K562 (cell line): ENCODE data around the gene UBE2N. TPM values are rescaled to one million over a fixed set of nuclear protein-coding genes. Genes with fewer than 3 reads are reported as not detected.
A peak's percentile ranks its signal among the peaks of the same experiment; 100 is the strongest.

ENCODE experiments used
- ATF7 ChIP-seq: fragments of 450-650 bp; IDR thresholded peaks from 2 replicates; pipeline ENCODE4 v1.7.1; 2014; ENCODE audit warnings: mild to moderate bottlenecking, moderate library complexity
- BACH1 ChIP-seq: fragments of 200-800 bp; sonication (Bioruptor generic); IDR thresholded peaks from 2 replicates; pipeline ENCODE4 v1.6.1; 2016; ENCODE audit warnings: missing genetic modification characterization, missing compliant biosample characterization
- DNMT1 ChIP-seq: fragments of 450-650 bp; IDR thresholded peaks from 2 replicates; pipeline ENCODE4 v1.6.1; 2016; ENCODE audit warnings: antibody characterized with exemption, mild to moderate bottlenecking
- DPF2 ChIP-seq: fragments of 450-650 bp; IDR thresholded peaks from 2 replicates; pipeline ENCODE4 v1.6.1; 2016
- E2F3 ChIP-seq: fragments of 250-450 bp; sonication (Bioruptor Pico); IDR thresholded peaks from 2 replicates; pipeline ENCODE4 v1.4.0; 2020; ENCODE audit warnings: mild to moderate bottlenecking
- MAFK ChIP-seq: IDR thresholded peaks from 2 replicates; pipeline ENCODE4 v1.6.1; 2011; ENCODE audit warnings: low read length, improper control_type of control experiment
- MITF ChIP-seq: IDR thresholded peaks from 2 replicates; pipeline ENCODE4 v1.6.1; 2014; ENCODE audit warnings: antibody characterized with exemption
- TBL1XR1 ChIP-seq, 2 experiments: IDR thresholded peaks; 2 replicates each; pipeline ENCODE4 v1.6.1; 2012; ENCODE audit warnings: improper control_type of control experiment in 2 of 2, low read length in 2 of 2, mild to moderate bottlenecking in 1 of 2
- TCF3 ChIP-seq: sonication (generic); formaldehyde crosslinking; IDR thresholded peaks from 2 replicates; pipeline ENCODE4 v1.4.0; 2020; ENCODE audit warnings: mild to moderate bottlenecking, missing genetic modification reagents
- TCF7 ChIP-seq: sonication (generic); IDR thresholded peaks from 2 replicates; pipeline ENCODE4 v1.6.1; 2016; ENCODE audit warnings: antibody characterized with exemption, borderline replicate concordance
- polyA plus RNA-seq, 8 experiments: library from polyadenylated mRNA; depleted of rRNA in 4 of 8; stranded (reverse) in 5 of 8; unstranded in 3 of 8; fragments of >200 nt; fragmentation: Nextera tagmentation in 2 of 8; fragmentation: Illumina TruSeq in 1 of 8; extraction: Ambion mirVana in 2 of 8; extraction: Trizol in 1 of 8; gene quantifications; 2 replicates each; pipeline versions ENCODE4 v1.2.1 to v1.2.3, GENCODE V29; 2011 to 2014; ENCODE audit warnings: inconsistent platforms in 1 of 8, missing spikeins in 1 of 8
- total RNA-seq, 7 experiments: library from RNA; depleted of rRNA in 6 of 7; stranded (reverse); fragments of >200 nt in 6 of 7; fragmentation: Illumina TruSeq in 2 of 7; extraction: Trizol in 2 of 7; gene quantifications; 2 replicates each; pipeline versions ENCODE4 v1.2.1 to v1.2.3, GENCODE V29; 2011 to 2021; ENCODE audit warnings: low replicate concordance in 1 of 7
- TF ChIP-seq, protein P1 (sequence below): sonication (generic); formaldehyde crosslinking; IDR thresholded peaks from 2 replicates; pipeline ENCODE4 v1.8.1; 2023; ENCODE audit warnings: missing genetic modification reagents, mild to moderate bottlenecking, borderline replicate concordance
- TF ChIP-seq, protein P2 (sequence below): fragments of 250-450 bp; sonication (Bioruptor Pico); IDR thresholded peaks from 2 replicates; pipeline ENCODE4 v1.4.0; 2020; ENCODE audit warnings: mild to moderate bottlenecking, moderate library complexity, borderline replicate concordance
- TF ChIP-seq, protein P3 (sequence below): fragments of 450-650 bp; formaldehyde crosslinking; IDR thresholded peaks from 2 replicates; pipeline ENCODE4 v1.4.0; 2022; ENCODE audit warnings: missing genetic modification characterization
- TF ChIP-seq, protein P4 (sequence below): fragments of 450-650 bp; IDR thresholded peaks from 2 replicates; pipeline ENCODE4 v1.6.1; 2016; ENCODE audit warnings: mild to moderate bottlenecking

Gene UBE2N
- total and polyA plus RNA-seq, 9 of the 15 experiments (the other 6 are each of a cell fraction or from before 2014, with no cell fraction given): 189 to 826 (median 260) TPM

GRCh38 chr12:93427779-93428564, 13.8 kb downstream of the UBE2N start (continued):
- TF ChIP-seq, protein P1, sequence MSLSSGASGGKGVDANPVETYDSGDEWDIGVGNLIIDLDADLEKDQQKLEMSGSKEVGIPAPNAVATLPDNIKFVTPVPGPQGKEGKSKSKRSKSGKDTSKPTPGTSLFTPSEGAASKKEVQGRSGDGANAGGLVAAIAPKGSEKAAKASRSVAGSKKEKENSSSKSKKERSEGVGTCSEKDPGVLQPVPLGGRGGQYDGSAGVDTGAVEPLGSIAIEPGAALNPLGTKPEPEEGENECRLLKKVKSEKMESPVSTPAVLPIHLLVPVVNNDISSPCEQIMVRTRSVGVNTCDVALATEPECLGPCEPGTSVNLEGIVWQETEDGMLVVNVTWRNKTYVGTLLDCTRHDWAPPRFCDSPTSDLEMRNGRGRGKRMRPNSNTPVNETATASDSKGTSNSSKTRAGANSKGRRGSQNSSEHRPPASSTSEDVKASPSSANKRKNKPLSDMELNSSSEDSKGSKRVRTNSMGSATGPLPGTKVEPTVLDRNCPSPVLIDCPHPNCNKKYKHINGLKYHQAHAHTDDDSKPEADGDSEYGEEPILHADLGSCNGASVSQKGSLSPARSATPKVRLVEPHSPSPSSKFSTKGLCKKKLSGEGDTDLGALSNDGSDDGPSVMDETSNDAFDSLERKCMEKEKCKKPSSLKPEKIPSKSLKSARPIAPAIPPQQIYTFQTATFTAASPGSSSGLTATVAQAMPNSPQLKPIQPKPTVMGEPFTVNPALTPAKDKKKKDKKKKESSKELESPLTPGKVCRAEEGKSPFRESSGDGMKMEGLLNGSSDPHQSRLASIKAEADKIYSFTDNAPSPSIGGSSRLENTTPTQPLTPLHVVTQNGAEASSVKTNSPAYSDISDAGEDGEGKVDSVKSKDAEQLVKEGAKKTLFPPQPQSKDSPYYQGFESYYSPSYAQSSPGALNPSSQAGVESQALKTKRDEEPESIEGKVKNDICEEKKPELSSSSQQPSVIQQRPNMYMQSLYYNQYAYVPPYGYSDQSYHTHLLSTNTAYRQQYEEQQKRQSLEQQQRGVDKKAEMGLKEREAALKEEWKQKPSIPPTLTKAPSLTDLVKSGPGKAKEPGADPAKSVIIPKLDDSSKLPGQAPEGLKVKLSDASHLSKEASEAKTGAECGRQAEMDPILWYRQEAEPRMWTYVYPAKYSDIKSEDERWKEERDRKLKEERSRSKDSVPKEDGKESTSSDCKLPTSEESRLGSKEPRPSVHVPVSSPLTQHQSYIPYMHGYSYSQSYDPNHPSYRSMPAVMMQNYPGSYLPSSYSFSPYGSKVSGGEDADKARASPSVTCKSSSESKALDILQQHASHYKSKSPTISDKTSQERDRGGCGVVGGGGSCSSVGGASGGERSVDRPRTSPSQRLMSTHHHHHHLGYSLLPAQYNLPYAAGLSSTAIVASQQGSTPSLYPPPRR: no peak
- TF ChIP-seq TBL1XR1 (IDR thresholded peaks at IDR 0.05; ENCODE audit: low read length in 2 of 2): no peak
- TF ChIP-seq, protein P2, sequence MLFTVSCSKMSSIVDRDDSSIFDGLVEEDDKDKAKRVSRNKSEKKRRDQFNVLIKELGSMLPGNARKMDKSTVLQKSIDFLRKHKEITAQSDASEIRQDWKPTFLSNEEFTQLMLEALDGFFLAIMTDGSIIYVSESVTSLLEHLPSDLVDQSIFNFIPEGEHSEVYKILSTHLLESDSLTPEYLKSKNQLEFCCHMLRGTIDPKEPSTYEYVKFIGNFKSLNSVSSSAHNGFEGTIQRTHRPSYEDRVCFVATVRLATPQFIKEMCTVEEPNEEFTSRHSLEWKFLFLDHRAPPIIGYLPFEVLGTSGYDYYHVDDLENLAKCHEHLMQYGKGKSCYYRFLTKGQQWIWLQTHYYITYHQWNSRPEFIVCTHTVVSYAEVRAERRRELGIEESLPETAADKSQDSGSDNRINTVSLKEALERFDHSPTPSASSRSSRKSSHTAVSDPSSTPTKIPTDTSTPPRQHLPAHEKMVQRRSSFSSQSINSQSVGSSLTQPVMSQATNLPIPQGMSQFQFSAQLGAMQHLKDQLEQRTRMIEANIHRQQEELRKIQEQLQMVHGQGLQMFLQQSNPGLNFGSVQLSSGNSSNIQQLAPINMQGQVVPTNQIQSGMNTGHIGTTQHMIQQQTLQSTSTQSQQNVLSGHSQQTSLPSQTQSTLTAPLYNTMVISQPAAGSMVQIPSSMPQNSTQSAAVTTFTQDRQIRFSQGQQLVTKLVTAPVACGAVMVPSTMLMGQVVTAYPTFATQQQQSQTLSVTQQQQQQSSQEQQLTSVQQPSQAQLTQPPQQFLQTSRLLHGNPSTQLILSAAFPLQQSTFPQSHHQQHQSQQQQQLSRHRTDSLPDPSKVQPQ (CRISPR knock-in tag): no peak
- no peak for TF ChIP-seq DNMT1
- TF ChIP-seq E2F3 (CRISPR knock-in tag): no peak
- no peak for TF ChIP-seq MAFK
- TF ChIP-seq BACH1 (tag): no peak
- TF ChIP-seq, protein P3, sequence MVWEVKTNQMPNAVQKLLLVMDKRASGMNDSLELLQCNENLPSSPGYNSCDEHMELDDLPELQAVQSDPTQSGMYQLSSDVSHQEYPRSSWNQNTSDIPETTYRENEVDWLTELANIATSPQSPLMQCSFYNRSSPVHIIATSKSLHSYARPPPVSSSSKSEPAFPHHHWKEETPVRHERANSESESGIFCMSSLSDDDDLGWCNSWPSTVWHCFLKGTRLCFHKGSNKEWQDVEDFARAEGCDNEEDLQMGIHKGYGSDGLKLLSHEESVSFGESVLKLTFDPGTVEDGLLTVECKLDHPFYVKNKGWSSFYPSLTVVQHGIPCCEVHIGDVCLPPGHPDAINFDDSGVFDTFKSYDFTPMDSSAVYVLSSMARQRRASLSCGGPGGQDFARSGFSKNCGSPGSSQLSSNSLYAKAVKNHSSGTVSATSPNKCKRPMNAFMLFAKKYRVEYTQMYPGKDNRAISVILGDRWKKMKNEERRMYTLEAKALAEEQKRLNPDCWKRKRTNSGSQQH: no peak
- TF ChIP-seq ATF7: no peak
- TF ChIP-seq MITF: no peak
- TF ChIP-seq DPF2: 0 out of 2 replicates have a peak, but pooled peaks have one; percentile 40
- TF ChIP-seq TCF3 (CRISPR knock-in tag): no peak
- TF ChIP-seq, protein P4, sequence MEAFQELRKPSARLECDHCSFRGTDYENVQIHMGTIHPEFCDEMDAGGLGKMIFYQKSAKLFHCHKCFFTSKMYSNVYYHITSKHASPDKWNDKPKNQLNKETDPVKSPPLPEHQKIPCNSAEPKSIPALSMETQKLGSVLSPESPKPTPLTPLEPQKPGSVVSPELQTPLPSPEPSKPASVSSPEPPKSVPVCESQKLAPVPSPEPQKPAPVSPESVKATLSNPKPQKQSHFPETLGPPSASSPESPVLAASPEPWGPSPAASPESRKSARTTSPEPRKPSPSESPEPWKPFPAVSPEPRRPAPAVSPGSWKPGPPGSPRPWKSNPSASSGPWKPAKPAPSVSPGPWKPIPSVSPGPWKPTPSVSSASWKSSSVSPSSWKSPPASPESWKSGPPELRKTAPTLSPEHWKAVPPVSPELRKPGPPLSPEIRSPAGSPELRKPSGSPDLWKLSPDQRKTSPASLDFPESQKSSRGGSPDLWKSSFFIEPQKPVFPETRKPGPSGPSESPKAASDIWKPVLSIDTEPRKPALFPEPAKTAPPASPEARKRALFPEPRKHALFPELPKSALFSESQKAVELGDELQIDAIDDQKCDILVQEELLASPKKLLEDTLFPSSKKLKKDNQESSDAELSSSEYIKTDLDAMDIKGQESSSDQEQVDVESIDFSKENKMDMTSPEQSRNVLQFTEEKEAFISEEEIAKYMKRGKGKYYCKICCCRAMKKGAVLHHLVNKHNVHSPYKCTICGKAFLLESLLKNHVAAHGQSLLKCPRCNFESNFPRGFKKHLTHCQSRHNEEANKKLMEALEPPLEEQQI: no peak
- TF ChIP-seq TCF7: no peak
